IMR-90 (cell line): Measurements from ENCODE around the gene GPX4. TPM values are rescaled to one million over a fixed set of nuclear protein-coding genes. Genes with fewer than 3 reads are reported as not detected.

ENCODE experiments used
- ATAC-seq: fragments of 200-7000 bp; cut with Tn5 transposase; 2 replicates; pipeline ENCODE4 v1.9.1; 2020; ENCODE audit warnings: low read depth, mild to moderate bottlenecking, moderate library complexity
- BruUV-seq: library from RNA; stranded (reverse); fragments of 400-500 nt; replicated peaks from 2 replicates; lab custom pipeline; 2021; lab: Mats Ljungman, UMichigan
- CTCF ChIA-PET: fragments of 300-600 bp; formaldehyde crosslinking; extraction: SDS; loops from one replicate; lab custom pipeline; 2021; ENCODE audit warnings: antibody characterized with exemption; lab: Yijun Ruan, JAX
- POLR2A ChIA-PET: fragments of 300-600 bp; sonication (Branson Sonifier 250); formaldehyde crosslinking; loops from one replicate; lab custom pipeline; 2022; ENCODE audit warnings: antibody characterized with exemption; ENCODE audit not compliant: unreplicated experiment; lab: Charles Lee
- DNase-seq: peaks from one replicate; pipeline ENCODE4 v3.0.0; 2013
- H2AFZ ChIP-seq: replicated peaks from 2 replicates; pipeline ENCODE3; 2013; ENCODE audit warnings: low read length, mild to moderate bottlenecking; ENCODE audit not compliant: poor library complexity
- H2AK5ac ChIP-seq: 2 replicates; pipeline ENCODE4 v1.6.1; 2013; ENCODE audit warnings: low read depth, low read length, inconsistent platforms
- H2AK9ac ChIP-seq: replicated peaks from 2 replicates; pipeline ENCODE3; 2013; ENCODE audit warnings: mild to moderate bottlenecking, low read depth, low read length, moderate library complexity; ENCODE audit not compliant: poor library complexity
- H2BK120ac ChIP-seq: 2 replicates; pipeline ENCODE4 v1.6.1; 2013; ENCODE audit warnings: low read depth, low read length, inconsistent platforms
- H2BK15ac ChIP-seq: 3 replicates; pipeline ENCODE4 v1.6.1; 2013; ENCODE audit warnings: low read depth, low read length, inconsistent platforms
- H2BK20ac ChIP-seq: 2 replicates; pipeline ENCODE4 v1.6.1; 2013; ENCODE audit warnings: low read depth, mild to moderate bottlenecking, inconsistent platforms, low read length, moderate library complexity
- H2BK5ac ChIP-seq: 2 replicates; pipeline ENCODE4 v1.6.1; 2013; ENCODE audit warnings: mild to moderate bottlenecking, low read depth, low read length, inconsistent platforms; ENCODE audit not compliant: poor library complexity, severe bottlenecking
- H3K14ac ChIP-seq: replicated peaks from 2 replicates; pipeline ENCODE4 v1.6.1; 2013; ENCODE audit warnings: low read depth, low read length, inconsistent platforms
- H3K18ac ChIP-seq: 2 replicates; pipeline ENCODE4 v1.6.1; 2013; ENCODE audit warnings: low read depth, low read length, control low read depth
- H3K23ac ChIP-seq: 2 replicates; pipeline ENCODE4 v1.6.1; 2013; ENCODE audit warnings: low read depth, low read length, inconsistent platforms
- H3K27ac ChIP-seq: 2 replicates; pipeline ENCODE4 v1.5.1; 2013; ENCODE audit warnings: mild to moderate bottlenecking, control low read depth, low read length; ENCODE audit not compliant: insufficient read depth
- H3K27me3 ChIP-seq: 2 replicates; pipeline ENCODE4 v1.6.1; 2013; ENCODE audit warnings: low read length; ENCODE audit not compliant: control insufficient read depth, insufficient read depth
- H3K36me3 ChIP-seq: 2 replicates; pipeline ENCODE4 v1.6.1; 2013; ENCODE audit warnings: low read length, mixed read lengths; ENCODE audit not compliant: control insufficient read depth, insufficient read depth
- H3K4ac ChIP-seq: 2 replicates; pipeline ENCODE4 v1.6.1; 2013; ENCODE audit warnings: low read depth, low read length, inconsistent platforms
- H3K4me1 ChIP-seq: 2 replicates; pipeline ENCODE4 v1.6.1; 2013; ENCODE audit warnings: low read length, mixed read lengths; ENCODE audit not compliant: control insufficient read depth, insufficient read depth
- H3K4me2 ChIP-seq: 2 replicates; pipeline ENCODE4 v1.6.1; 2013; ENCODE audit warnings: low read depth, mild to moderate bottlenecking, control low read depth, low read length, moderate library complexity
- H3K4me3 ChIP-seq: 2 replicates; pipeline ENCODE4 v1.5.1; 2013; ENCODE audit warnings: low read depth, mild to moderate bottlenecking, control low read depth, low read length, moderate library complexity; ENCODE audit not compliant: insufficient read depth
- H3K56ac ChIP-seq: 2 replicates; pipeline ENCODE4 v1.6.1; 2013; ENCODE audit warnings: low read length, inconsistent platforms; ENCODE audit not compliant: insufficient read depth; ENCODE audit errors: extremely low read depth
- H3K79me1 ChIP-seq, 2 experiments: 2 replicates each; pipeline ENCODE4 v1.6.1; 2013; ENCODE audit warnings: low read length in 2 of 2, inconsistent platforms in 1 of 2, low read depth in 1 of 2
- H3K9ac ChIP-seq: 2 replicates; pipeline ENCODE4 v1.6.1; 2013; ENCODE audit warnings: low read depth, low read length, control low read depth
- H3K9me1 ChIP-seq: 2 replicates; pipeline ENCODE4 v1.6.1; 2013; ENCODE audit warnings: low read length, inconsistent platforms; ENCODE audit not compliant: insufficient read depth
- H3K9me3 ChIP-seq: 2 replicates; pipeline ENCODE4 v1.6.1; 2013; ENCODE audit warnings: low read length; ENCODE audit not compliant: control insufficient read depth, insufficient read depth
- H4K20me1 ChIP-seq: 2 replicates; pipeline ENCODE4 v1.6.1; 2013; ENCODE audit warnings: low read length, inconsistent platforms; ENCODE audit not compliant: insufficient read depth
- H4K5ac ChIP-seq: 2 replicates; pipeline ENCODE4 v1.6.1; 2013; ENCODE audit warnings: mild to moderate bottlenecking, low read depth, low read length, control low read depth
- H4K8ac ChIP-seq, 2 experiments: 2 replicates each; pipeline ENCODE4 v1.6.1; 2013; ENCODE audit warnings: low read depth in 2 of 2, low read length in 2 of 2, control low read depth in 1 of 2, inconsistent platforms in 1 of 2
- H4K91ac ChIP-seq: 2 replicates; pipeline ENCODE4 v1.6.1; 2013; ENCODE audit warnings: low read depth, low read length, inconsistent platforms; ENCODE audit not compliant: insufficient read depth
- NFE2L2 ChIP-seq: fragments of 150-350 bp; IDR thresholded peaks from 2 replicates; pipeline ENCODE4 v1.6.1; 2016; ENCODE audit warnings: low read depth, mild to moderate bottlenecking, low read length
- POLR2A ChIP-seq: IDR thresholded peaks from 2 replicates; pipeline ENCODE4 v1.6.1; 2012; ENCODE audit warnings: mild to moderate bottlenecking, low read depth, low read length
- WGBS, 2 experiments: methylation state at CpG; one replicate each; pipeline versions ENCODE4 v1.1.5 to v1.1.7; 2013; ENCODE audit warnings: missing lambda C conversion rate in 2 of 2; ENCODE audit not compliant: insufficient read length in 1 of 2; ENCODE audit errors: extremely low coverage in 2 of 2; 5-methylcytosine and 5-hydroxymethylcytosine counted together
- dilution Hi-C: fragments of 300-500 bp; cut with HindIII; formaldehyde crosslinking; loops from one replicate; pipeline ENCODE4 v1.14.3; 2018; ENCODE audit warnings: low sequenced_read_pairs; ENCODE audit not compliant: unreplicated experiment
- in situ Hi-C: fragments of 300-500 bp; cut with MboI; formaldehyde crosslinking; loops from 3 replicates; pipeline ENCODE4 v1.14.3; 2019; ENCODE audit warnings: low sequenced_read_pairs, inconsistent platforms, mixed read lengths
- intact Hi-C: fragments of 100-400 bp; cut with micrococcal nuclease; formaldehyde crosslinking; loops from 2 replicates; pipeline ENCODE4 v1.10.0; 2022
- polyA plus RNA-seq, 3 experiments: library from polyadenylated mRNA; depleted of rRNA; stranded (reverse); fragments of >200 nt; gene quantifications; 2 replicates each; pipeline ENCODE4 v1.2.3, GENCODE V29; 2012; ENCODE audit warnings: low replicate concordance in 1 of 3
- total RNA-seq: library from RNA; depleted of rRNA; stranded (reverse); fragments of >200 nt; gene quantifications from 2 replicates; pipeline ENCODE4 v1.2.3, GENCODE V29; 2012

GPX4 gene
- total and polyA plus RNA-seq, 2 of the 4 experiments (the other 2 are of a cell fraction) = 357 to 1,083 TPM

- no peaks in the 10 kb centered on the region for H3K9me3 ChIP-seq
- TF ChIP-seq NFE2L2 = no peak
- 0 out of 2 replicates have a peak, but pooled peaks have one; percentile 16 for TF ChIP-seq POLR2A
- no peaks in the 10 kb centered on the region for H3K9me1 ChIP-seq
- no peak overlapping the region for H4K8ac ChIP-seq
- no peak overlapping the region for H3K27ac ChIP-seq
- DNase-seq (no peak), ATAC-seq (no peak)
- no peaks in the 10 kb centered on the region for H3K27me3 ChIP-seq
- dilution Hi-C loops = no loop called here
- no peak overlapping the region for H4K91ac ChIP-seq
- no peak overlapping the region for H3K4ac ChIP-seq
- in situ Hi-C loops = no loop called here
- peaks cover 10% of the 10 kb centered on the region; the same call in 1 of the 2 replicates for H4K20me1 ChIP-seq
- peak overlapping the region; percentile 21 for H2AFZ ChIP-seq
- no peak overlapping the region for H3K4me2 ChIP-seq
- intact Hi-C loops = no loop called here
- no peak overlapping the region for H3K23ac ChIP-seq
- no peak overlapping the region for H3K18ac ChIP-seq
- H2BK5ac ChIP-seq = no peak overlapping the region
- BruUV-seq = no TSS peak
- CTCF ChIA-PET = no interaction called here
- no peak overlapping the region for H2BK20ac ChIP-seq
- H3K4me1 ChIP-seq = no peaks in the 10 kb centered on the region
- peaks cover 12% of the 10 kb centered on the region for H3K36me3 ChIP-seq
- no peak overlapping the region for H2BK120ac ChIP-seq
- H2AK9ac ChIP-seq = peak overlapping the region; percentile 72
- H3K4me3 ChIP-seq = no peak overlapping the region
- WGBS, 2 experiments = 89% methylated on average over 32 of the region's 59 CpGs; no CpG with 5 or more reads in 1 of the 2 experiments
- H4K5ac ChIP-seq = no peak overlapping the region
- H2BK15ac ChIP-seq = no peak overlapping the region
- no peaks in the 10 kb centered on the region; a peak in 1 of 4 replicates for H3K79me1 ChIP-seq
- H2AK5ac ChIP-seq = no peak overlapping the region
- no peak overlapping the region for H3K14ac ChIP-seq
- no peak overlapping the region for H3K9ac ChIP-seq
- no peak overlapping the region for H3K56ac ChIP-seq
- POLR2A ChIA-PET = no interaction called here
These were observed 20.6 kb upstream of the GPX4 start for GRCh38 chr19:1082928-1083816.
